Measurements from ENCODE around the gene SMYD3. TPM values are rescaled to one million over a fixed set of nuclear protein-coding genes. Genes with fewer than 3 reads are reported as not detected.

The SMYD3 gene
- total and polyA plus RNA-seq, 2 of the 13 experiments (the other 11 are each of a cell fraction or from before 2014, with no cell fraction given): 27.7 to 35.8 TPM

GRCh38 chr1:246497331-246497915 is 9.7 kb downstream of the SMYD3 start:
- no peak overlapping the region for H3K9ac ChIP-seq (ENCODE audit: insufficient read depth, low read depth, low read length)
- TF ChIP-seq PCBP2 (optimal IDR thresholded peaks at IDR 0.05; ENCODE audit: low read depth, low read length, poor library complexity, severe bottlenecking) (no peak), KLF12 (CRISPR knock-in tag; IDR thresholded peaks at IDR 0.05; ENCODE audit: borderline replicate concordance) (no peak), ZNF318 (CRISPR knock-in tag; IDR thresholded peaks at IDR 0.05) (no peak), CENPT (CRISPR knock-in tag; IDR thresholded peaks at IDR 0.05; ENCODE audit: low read depth) (no peak), FOXO4 (CRISPR knock-in tag; conservative IDR thresholded peaks at IDR 0.05) (no peak), SP140L (CRISPR knock-in tag; IDR thresholded peaks at IDR 0.05; ENCODE audit: borderline replicate concordance) (no peak), ZNF639 (CRISPR knock-in tag; conservative IDR thresholded peaks at IDR 0.05) (no peak), REL (CRISPR knock-in tag; conservative IDR thresholded peaks at IDR 0.05) (no peak), ZNF552 (CRISPR knock-in tag; IDR thresholded peaks at IDR 0.05; ENCODE audit: borderline replicate concordance) (no peak), ZNF710 (CRISPR knock-in tag; IDR thresholded peaks at IDR 0.05; ENCODE audit: borderline replicate concordance) (no peak)

More at GRCh38 chr1:246497331-246497915, 9.7 kb downstream of the SMYD3 start:
- peak; percentile 23; the same call in 1 of the 3 replicates for ATAC-seq
- Histone ChIP-seq H3K4me1 (ENCODE audit: insufficient read depth, low read length) (no peaks in the 10 kb centered on the region), H3K4me3 (replicated peaks in 1 of 3; ENCODE audit: insufficient read depth in 1 of 3, low read depth in 2 of 3, low read length in 3 of 3) (no peak overlapping the region), H3K4me2 (ENCODE audit: low read depth, low read length) (no peak overlapping the region), H3K9me3 (ENCODE audit: low read length) (no peaks in the 10 kb centered on the region), H2AFZ (ENCODE audit: low read length) (no peak overlapping the region), H3K27ac (ENCODE audit: extremely low read length, insufficient read depth, low read length) (no peak overlapping the region), H3K27me3 (ENCODE audit: control insufficient read depth in 1 of 2, insufficient read depth in 2 of 2, low read length in 2 of 2) (no peaks in the 10 kb centered on the region), H4K20me1 (ENCODE audit: insufficient read depth, low read length) (no peaks in the 10 kb centered on the region), H3K36me3 (replicated peaks in 1 of 2; ENCODE audit: control insufficient read depth in 1 of 2, insufficient read depth in 2 of 2, low read length in 2 of 2) (0 out of 5 replicates have a peak, but pooled peaks cover 0 to 3% of the 10 kb centered on the region in 2 experiments), H3K79me2 (ENCODE audit: insufficient read depth, low read length) (peaks cover 2% of the 10 kb centered on the region)
- DNase-seq (ENCODE audit: low spot score): peak; percentile 72
- WGBS (ENCODE audit: low lambda C conversion rate): 66% methylated on average over 2 of the region's 2 CpGs
- FAIRE-seq: no peak
- BruUV-seq (replicated peaks): no TSS peak
- in situ Hi-C loops (cut with HindIII; ENCODE audit: extremely low pct_ligation_motif_present, low pct_unique_long_range_greater_than_20kb): loop anchor here (25.0 kb wide), 1 partner anchor 1335 kb away; the partner anchor contains the start of gene KIF26B
- intact Hi-C loops (cut with micrococcal nuclease; ENCODE audit: unreplicated experiment): no loop called here
- ChIA-PET POLR2A (no interaction called here), CTCF (ENCODE audit: low intra/inter-chr PET ratio, low total read pairs) (interaction anchor here (0.9 to 2.3 kb wide), 4 partner anchors 32 to 257 kb away, joined by 3 to 10 read pairs (median 6); no protein-coding TSS in a partner anchor)
